ENCODE data around the gene AQR. TPM values are rescaled to one million over a fixed set of nuclear protein-coding genes. Genes with fewer than 3 reads are reported as not detected.

Gene AQR
- total RNA-seq, 1 experiment from 2014 or later, result 62.1 TPM

GRCh38 chr15:34927726-34928125 is 41.8 kb downstream of the AQR start:
- no peak for DNase-seq (ENCODE audit: low spot score)
- Mint-ChIP-seq H3K4me1 (no peaks in the 10 kb centered on the region), H3K27ac (no peak overlapping the region), H3K9me3 (peaks cover 6% of the 10 kb centered on the region; the same call in 1 of the 2 replicates), H3K4me3 (no peak overlapping the region), H3K27me3 (ENCODE audit: low read depth) (no peaks in the 10 kb centered on the region), H3K36me3 (peaks cover 80% of the 10 kb centered on the region)
- TF ChIP-seq, protein P1, sequence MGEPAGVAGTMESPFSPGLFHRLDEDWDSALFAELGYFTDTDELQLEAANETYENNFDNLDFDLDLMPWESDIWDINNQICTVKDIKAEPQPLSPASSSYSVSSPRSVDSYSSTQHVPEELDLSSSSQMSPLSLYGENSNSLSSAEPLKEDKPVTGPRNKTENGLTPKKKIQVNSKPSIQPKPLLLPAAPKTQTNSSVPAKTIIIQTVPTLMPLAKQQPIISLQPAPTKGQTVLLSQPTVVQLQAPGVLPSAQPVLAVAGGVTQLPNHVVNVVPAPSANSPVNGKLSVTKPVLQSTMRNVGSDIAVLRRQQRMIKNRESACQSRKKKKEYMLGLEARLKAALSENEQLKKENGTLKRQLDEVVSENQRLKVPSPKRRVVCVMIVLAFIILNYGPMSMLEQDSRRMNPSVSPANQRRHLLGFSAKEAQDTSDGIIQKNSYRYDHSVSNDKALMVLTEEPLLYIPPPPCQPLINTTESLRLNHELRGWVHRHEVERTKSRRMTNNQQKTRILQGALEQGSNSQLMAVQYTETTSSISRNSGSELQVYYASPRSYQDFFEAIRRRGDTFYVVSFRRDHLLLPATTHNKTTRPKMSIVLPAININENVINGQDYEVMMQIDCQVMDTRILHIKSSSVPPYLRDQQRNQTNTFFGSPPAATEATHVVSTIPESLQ (CRISPR knock-in tag; IDR thresholded peaks at IDR 0.05), result no peak
- TF ChIP-seq ZNF671 (CRISPR knock-in tag; IDR thresholded peaks at IDR 0.05) (no peak), ZNF532 (CRISPR knock-in tag; IDR thresholded peaks at IDR 0.05; ENCODE audit: borderline replicate concordance) (no peak), GRHL2 (CRISPR knock-in tag; IDR thresholded peaks at IDR 0.05; ENCODE audit: insufficient replicate concordance, severe bottlenecking) (no peak), NFYB (CRISPR knock-in tag; conservative IDR thresholded peaks at IDR 0.05; ENCODE audit: low read depth) (no peak), ZNF219 (CRISPR knock-in tag; IDR thresholded peaks at IDR 0.05; ENCODE audit: borderline replicate concordance) (no peak), E2F5 (CRISPR knock-in tag; IDR thresholded peaks at IDR 0.05) (no peak), ZNF425 (CRISPR knock-in tag; conservative IDR thresholded peaks at IDR 0.05) (no peak), ZNF121 (CRISPR knock-in tag; IDR thresholded peaks at IDR 0.05) (no peak), SP1 (CRISPR knock-in tag; conservative IDR thresholded peaks at IDR 0.05) (no peak), NFE2L1 (CRISPR knock-in tag; IDR thresholded peaks at IDR 0.05) (no peak), NR2C2 (CRISPR knock-in tag; IDR thresholded peaks at IDR 0.05) (no peak), MXD4 (CRISPR knock-in tag; IDR thresholded peaks at IDR 0.05; ENCODE audit: borderline replicate concordance) (no peak), STAT6 (CRISPR knock-in tag; conservative IDR thresholded peaks at IDR 0.05; ENCODE audit: low read depth) (no peak), FOXP1 (CRISPR knock-in tag; IDR thresholded peaks at IDR 0.05; ENCODE audit: borderline replicate concordance) (no peak), GABPB1 (CRISPR knock-in tag; IDR thresholded peaks at IDR 0.05) (no peak), SOX15 (CRISPR knock-in tag; IDR thresholded peaks at IDR 0.05) (no peak), TP53 (CRISPR knock-in tag; IDR thresholded peaks at IDR 0.05) (no peak)
- TF ChIP-seq, protein P2, sequence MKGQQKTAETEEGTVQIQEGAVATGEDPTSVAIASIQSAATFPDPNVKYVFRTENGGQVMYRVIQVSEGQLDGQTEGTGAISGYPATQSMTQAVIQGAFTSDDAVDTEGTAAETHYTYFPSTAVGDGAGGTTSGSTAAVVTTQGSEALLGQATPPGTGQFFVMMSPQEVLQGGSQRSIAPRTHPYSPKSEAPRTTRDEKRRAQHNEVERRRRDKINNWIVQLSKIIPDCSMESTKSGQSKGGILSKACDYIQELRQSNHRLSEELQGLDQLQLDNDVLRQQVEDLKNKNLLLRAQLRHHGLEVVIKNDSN (CRISPR knock-in tag; IDR thresholded peaks at IDR 0.05), result no peak
- TF ChIP-seq, protein P3, sequence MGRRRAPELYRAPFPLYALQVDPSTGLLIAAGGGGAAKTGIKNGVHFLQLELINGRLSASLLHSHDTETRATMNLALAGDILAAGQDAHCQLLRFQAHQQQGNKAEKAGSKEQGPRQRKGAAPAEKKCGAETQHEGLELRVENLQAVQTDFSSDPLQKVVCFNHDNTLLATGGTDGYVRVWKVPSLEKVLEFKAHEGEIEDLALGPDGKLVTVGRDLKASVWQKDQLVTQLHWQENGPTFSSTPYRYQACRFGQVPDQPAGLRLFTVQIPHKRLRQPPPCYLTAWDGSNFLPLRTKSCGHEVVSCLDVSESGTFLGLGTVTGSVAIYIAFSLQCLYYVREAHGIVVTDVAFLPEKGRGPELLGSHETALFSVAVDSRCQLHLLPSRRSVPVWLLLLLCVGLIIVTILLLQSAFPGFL (CRISPR knock-in tag; IDR thresholded peaks at IDR 0.05; ENCODE audit: borderline replicate concordance), result no peak
- CTCF ChIA-PET, result no interaction called here
- no peak for ATAC-seq
- POLR2A ChIA-PET, result no interaction called here

All from WTC11 (cell line).